HepG2 (cell line): ENCODE results near the gene GAL3ST1. TPM values are rescaled to one million over a fixed set of nuclear protein-coding genes. Genes with fewer than 3 reads are reported as not detected.
A peak's percentile ranks its signal among the peaks of the same experiment; 100 is the strongest.

ENCODE experiments used
- ATAC-seq: fragments of 200-7000 bp; cut with Tn5 transposase; 3 replicates; pipeline ENCODE4 v1.9.1; 2020; ENCODE audit warnings: mild to moderate bottlenecking, moderate library complexity
- BruUV-seq: library from RNA; stranded (reverse); fragments of 400-500 nt; replicated peaks from 2 replicates; lab custom pipeline; 2021; lab: Mats Ljungman, UMichigan
- CTCF ChIA-PET: fragments of 300-600 bp; formaldehyde crosslinking; extraction: SDS; loops from one replicate; lab custom pipeline; 2021; ENCODE audit warnings: low total read pairs, inconsistent platforms, low intra/inter-chr PET ratio; lab: Yijun Ruan, JAX
- POLR2A ChIA-PET: fragments of 350-600 bp; sonication (Branson Sonifier 250); formaldehyde crosslinking; loops from one replicate; lab custom pipeline; 2020; ENCODE audit warnings: antibody characterized with exemption, inconsistent platforms; lab: Yijun Ruan, JAX
- DNase-seq: peaks from one replicate; pipeline ENCODE4 v3.0.0-alpha.2; 2015; ENCODE audit warnings: low spot score
- FAIRE-seq: peaks from 3 replicates; lab custom pipeline; 2011; peaks lifted over from hg19 to GRCh38; lab: Jason Lieb, UNC
- H2AFZ ChIP-seq: one replicate; pipeline ENCODE4 v1.6.1; 2011; ENCODE audit warnings: low read length, inconsistent platforms
- H3K27ac ChIP-seq: fragments of 300-600 bp; 3 replicates; pipeline ENCODE4 v1.8.0; 2011; ENCODE audit warnings: mixed run types, mild to moderate bottlenecking, mixed read lengths, low read length, inconsistent platforms; ENCODE audit not compliant: insufficient read depth; ENCODE audit errors: extremely low read length
- H3K27me3 ChIP-seq, 2 experiments: fragments of 200-600 bp in 1 of 2; 2 replicates in 1 of 2; 3 replicates in 1 of 2; pipeline versions ENCODE4 v1.6.0 to v1.8.0; 2011; ENCODE audit warnings: low read length in 2 of 2, mild to moderate bottlenecking in 2 of 2, moderate library complexity in 2 of 2, inconsistent platforms in 1 of 2; ENCODE audit not compliant: insufficient read depth in 2 of 2, control insufficient read depth in 1 of 2
- H3K36me3 ChIP-seq, 2 experiments: fragments of 200-600 bp in 1 of 2; replicated peaks in 1 of 2; 2 replicates in 1 of 2; 3 replicates in 1 of 2; pipeline versions ENCODE4 v1.5.1 to v1.8.0; 2011; ENCODE audit warnings: low read length in 2 of 2, inconsistent platforms in 1 of 2; ENCODE audit not compliant: insufficient read depth in 2 of 2, control insufficient read depth in 1 of 2
- H3K4me1 ChIP-seq: 2 replicates; pipeline ENCODE4 v1.5.1; 2012; ENCODE audit warnings: low read length, inconsistent platforms; ENCODE audit not compliant: insufficient read depth
- H3K4me2 ChIP-seq: 2 replicates; pipeline ENCODE4 v1.6.0; 2011; ENCODE audit warnings: low read depth, low read length, inconsistent platforms
- H3K4me3 ChIP-seq, 3 experiments: fragments of 200-600 bp in 1 of 3; sonication (generic), shearing (Covaris generic) in 1 of 3; replicated peaks in 1 of 3; 2 replicates each; pipeline ENCODE4 v1.5.1; 2011 to 2016; ENCODE audit warnings: low read length in 3 of 3, inconsistent platforms in 2 of 3, low read depth in 2 of 3, mild to moderate bottlenecking in 2 of 3, control low read depth in 1 of 3, mixed read lengths in 1 of 3; ENCODE audit not compliant: insufficient read depth in 1 of 3
- H3K79me2 ChIP-seq: one replicate; pipeline ENCODE4 v1.6.1; 2011; ENCODE audit warnings: low read length, inconsistent platforms; ENCODE audit not compliant: insufficient read depth
- H3K9ac ChIP-seq: 2 replicates; pipeline ENCODE4 v1.6.0; 2011; ENCODE audit warnings: mild to moderate bottlenecking, low read depth, low read length, inconsistent platforms; ENCODE audit not compliant: insufficient read depth
- H3K9me3 ChIP-seq: 2 replicates; pipeline ENCODE4 v1.5.1; 2012; ENCODE audit warnings: mild to moderate bottlenecking, low read length
- H4K20me1 ChIP-seq: 2 replicates; pipeline ENCODE4 v1.6.0; 2011; ENCODE audit warnings: inconsistent platforms, mild to moderate bottlenecking, low read length, moderate library complexity; ENCODE audit not compliant: insufficient read depth
- DMAP1 ChIP-seq: IDR thresholded peaks from 2 replicates; pipeline ENCODE4 v1.6.1; 2016
- FOXO4 ChIP-seq: sonication (generic); formaldehyde crosslinking; conservative IDR thresholded peaks from 2 replicates; pipeline ENCODE4 v1.8.1; 2023; ENCODE audit warnings: missing genetic modification reagents
- MAFF ChIP-seq: IDR thresholded peaks from 2 replicates; pipeline ENCODE4 v1.6.1; 2011; ENCODE audit warnings: low read depth, low read length, improper control_type of control experiment
- MAFK ChIP-seq, 2 experiments: IDR thresholded peaks in 1 of 2; conservative IDR thresholded peaks in 1 of 2; 2 replicates each; pipeline ENCODE4 v1.6.1; 2011; ENCODE audit warnings: improper control_type of control experiment in 2 of 2, low read length in 2 of 2
- MBD4 ChIP-seq: IDR thresholded peaks from 2 replicates; pipeline ENCODE4 v1.6.1; 2012; ENCODE audit warnings: low read length, inconsistent platforms, borderline replicate concordance
- PAX8 ChIP-seq: sonication (generic); formaldehyde crosslinking; IDR thresholded peaks from 2 replicates; pipeline ENCODE4 v1.8.0; 2022; ENCODE audit warnings: mild to moderate bottlenecking, missing genetic modification reagents, borderline replicate concordance
- PLRG1 ChIP-seq: fragments of 450-650 bp; conservative IDR thresholded peaks from 2 replicates; pipeline ENCODE4 v1.6.1; 2016
- TBP ChIP-seq: sonication (generic); formaldehyde crosslinking; IDR thresholded peaks from 2 replicates; pipeline ENCODE4 v1.5.0; 2020; ENCODE audit warnings: missing genetic modification reagents
- ZFP1 ChIP-seq: IDR thresholded peaks from 2 replicates; pipeline ENCODE4 v1.6.1; 2016
- ZFP91 ChIP-seq: sonication (generic); formaldehyde crosslinking; IDR thresholded peaks from 2 replicates; pipeline ENCODE4 v1.9.0; 2022; ENCODE audit warnings: missing genetic modification reagents, mild to moderate bottlenecking, borderline replicate concordance
- ZNF18 ChIP-seq: sonication (generic); formaldehyde crosslinking; IDR thresholded peaks from 2 replicates; pipeline ENCODE4 v1.8.0; 2022; ENCODE audit warnings: mild to moderate bottlenecking, missing genetic modification reagents; ENCODE audit not compliant: insufficient replicate concordance
- ZNF607 ChIP-seq: sonication (generic); formaldehyde crosslinking; IDR thresholded peaks from 2 replicates; pipeline ENCODE4 v1.5.1; 2020; ENCODE audit warnings: missing genetic modification reagents, mild to moderate bottlenecking, borderline replicate concordance
- ZNF619 ChIP-seq: sonication (generic); formaldehyde crosslinking; IDR thresholded peaks from 2 replicates; pipeline ENCODE4 v1.4.0; 2020; ENCODE audit warnings: mild to moderate bottlenecking, missing genetic modification reagents
- ZNF777 ChIP-seq: sonication (generic); formaldehyde crosslinking; IDR thresholded peaks from 2 replicates; pipeline ENCODE4 v1.4.0; 2020; ENCODE audit warnings: missing genetic modification reagents
- ZNF841 ChIP-seq: sonication (generic); formaldehyde crosslinking; IDR thresholded peaks from 2 replicates; pipeline ENCODE4 v1.8.1; 2023; ENCODE audit warnings: missing genetic modification reagents, borderline replicate concordance
- ZSCAN20 ChIP-seq: sonication (generic); formaldehyde crosslinking; IDR thresholded peaks from 2 replicates; pipeline ENCODE4 v1.4.0; 2020; ENCODE audit warnings: missing genetic modification reagents, mild to moderate bottlenecking, borderline replicate concordance
- ZSCAN21 ChIP-seq: sonication (generic); formaldehyde crosslinking; IDR thresholded peaks from 2 replicates; pipeline ENCODE4 v1.8.0; 2022; ENCODE audit warnings: mild to moderate bottlenecking, missing genetic modification reagents, moderate library complexity, borderline replicate concordance
- WGBS: methylation state at CpG from one replicate; pipeline ENCODE4 v1.1.6; 2017; ENCODE audit warnings: low lambda C conversion rate; 5-methylcytosine and 5-hydroxymethylcytosine counted together
- in situ Hi-C: cut with HindIII; loops from 2 replicates; pipeline ENCODE4 v1.10.0; 2017; ENCODE audit warnings: low pct_unique_long_range_greater_than_20kb; ENCODE audit not compliant: extremely low pct_ligation_motif_present
- intact Hi-C: fragments of 100-400 bp; cut with micrococcal nuclease; formaldehyde crosslinking; loops from one replicate; pipeline ENCODE4 v1.10.0; 2022; ENCODE audit not compliant: unreplicated experiment
- polyA plus RNA-seq, 8 experiments: library from polyadenylated mRNA; depleted of rRNA in 3 of 8; stranded (reverse) in 7 of 8; unstranded in 1 of 8; fragments of >200 nt; fragmentation: Illumina TruSeq in 4 of 8; extraction: Trizol in 4 of 8; gene quantifications; 2 replicates each; pipeline versions ENCODE4 v1.2.1 to v1.2.3, GENCODE V29; 2011 to 2016; ENCODE audit warnings: low read depth in 4 of 8, missing spikeins in 1 of 8, mixed read lengths in 1 of 8; ENCODE audit not compliant: insufficient read depth in 1 of 8
- total RNA-seq, 5 experiments: library from RNA; depleted of rRNA; stranded (reverse); fragments of >200 nt; fragmentation: Illumina TruSeq; extraction: Trizol; gene quantifications; 2 replicates each; pipeline ENCODE4 v1.2.3, GENCODE V29; 2016; ENCODE audit warnings: low read depth in 1 of 5

The GAL3ST1 gene
- total and polyA plus RNA-seq, 2 of the 13 experiments (the other 11 are each of a cell fraction or from before 2014, with no cell fraction given) = 4.4 to 14.7 TPM

GRCh38 chr22:30591191-30591587 lies 16.7 kb upstream of the GAL3ST1 start:
- POLR2A ChIA-PET = interaction anchor here (1.2 to 1.7 kb wide), 6 partner anchors 15 to 378 kb away, joined by 4 to 10 read pairs (median 5); partner anchors contain the start of genes GAL3ST1, MORC2, TCN2 and TUG1
- Histone ChIP-seq H3K4me1 (peaks cover 25% of the 10 kb centered on the region), H3K4me3 (peak overlapping the region; percentile 72 to 85 (median 84)), H3K27ac (peak overlapping the region; percentile 86), H3K9ac (peak overlapping the region; percentile 94), H4K20me1 (no peaks in the 10 kb centered on the region; the same call in 1 of the 2 replicates), H3K79me2 (peaks cover 27% of the 10 kb centered on the region), H2AFZ (no peak overlapping the region), H3K36me3 (peaks cover 27 to 33% of the 10 kb centered on the region in 2 experiments), H3K4me2 (peak overlapping the region; percentile 85), H3K9me3 (no peaks in the 10 kb centered on the region), H3K27me3 (peaks cover 1 to 6% of the 10 kb centered on the region in 2 experiments; a peak in 2 of 5 replicates)
- DNase-seq = no peak
- TSS peak; percentile 66 for BruUV-seq
- WGBS = 0% methylated on average over 14 of the region's 14 CpGs
- CTCF ChIA-PET = no interaction called here
- ATAC-seq = no peak
- no peak for FAIRE-seq
- intact Hi-C loops (loop anchor here (2.0 kb wide), 1 partner anchor 16 kb away; the partner anchor contains the start of gene GAL3ST1), in situ Hi-C loops (no loop called here)
- TF ChIP-seq ZNF841 = no peak
- TF ChIP-seq ZFP1 (CRISPR knock-in tag) = no peak
- no peak for TF ChIP-seq MAFF
- TF ChIP-seq ZNF777 (CRISPR knock-in tag) = no peak
- no peak for TF ChIP-seq MBD4
- no peak for TF ChIP-seq ZNF607 (CRISPR knock-in tag)
- no peak for TF ChIP-seq PLRG1
- no peak for TF ChIP-seq ZSCAN20
- no peak for TF ChIP-seq ZNF619 (CRISPR knock-in tag)
- TF ChIP-seq PAX8 = no peak
- TF ChIP-seq TBP = no peak
- TF ChIP-seq ZFP91 (CRISPR knock-in tag) = no peak
- TF ChIP-seq ZSCAN21 (CRISPR knock-in tag) = no peak
- 0 out of 2 replicates have a peak, but pooled peaks have one; percentile 65 for TF ChIP-seq FOXO4 (CRISPR knock-in tag)
- TF ChIP-seq ZNF18 (CRISPR knock-in tag) = peak; percentile 34
- TF ChIP-seq DMAP1 = no peak
- no peak for TF ChIP-seq MAFK (conservative IDR thresholded peaks at IDR 0.05 in 1 of 2, IDR thresholded peaks at IDR 0.05 in 1 of 2; ENCODE audit: low read length in 2 of 2)
